ENCODE results near the gene SGMS1. TPM values are rescaled to one million over a fixed set of nuclear protein-coding genes. Genes with fewer than 3 reads are reported as not detected.

SGMS1 gene
- total RNA-seq, 1 donor = 61.2 TPM

DNA sequence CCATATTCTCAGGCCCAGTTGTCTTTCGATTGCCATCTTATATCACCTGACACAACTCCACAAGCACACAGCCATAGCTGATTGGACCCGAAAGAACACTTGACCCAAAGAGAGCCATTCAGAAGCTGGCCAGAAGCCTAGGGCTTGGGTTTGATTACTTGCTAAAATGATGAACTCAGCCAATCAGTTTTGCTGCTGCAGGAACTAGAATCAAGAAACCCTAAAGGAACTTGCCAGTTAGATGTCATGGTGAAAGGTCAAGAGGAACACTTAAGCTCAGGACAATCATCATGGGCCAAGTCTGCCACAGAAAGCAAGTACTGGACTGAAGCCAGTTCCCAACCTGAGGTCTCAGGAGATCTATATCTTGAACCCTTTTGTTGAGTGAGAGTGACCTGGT is 150.0 kb downstream of the SGMS1 start:
- DNase-seq (ENCODE audit: low read depth) = no peak
- TF ChIP-seq CTCF (IDR thresholded peaks at IDR 0.05; ENCODE audit: insufficient read depth, low read length) = no peak

DNA sequence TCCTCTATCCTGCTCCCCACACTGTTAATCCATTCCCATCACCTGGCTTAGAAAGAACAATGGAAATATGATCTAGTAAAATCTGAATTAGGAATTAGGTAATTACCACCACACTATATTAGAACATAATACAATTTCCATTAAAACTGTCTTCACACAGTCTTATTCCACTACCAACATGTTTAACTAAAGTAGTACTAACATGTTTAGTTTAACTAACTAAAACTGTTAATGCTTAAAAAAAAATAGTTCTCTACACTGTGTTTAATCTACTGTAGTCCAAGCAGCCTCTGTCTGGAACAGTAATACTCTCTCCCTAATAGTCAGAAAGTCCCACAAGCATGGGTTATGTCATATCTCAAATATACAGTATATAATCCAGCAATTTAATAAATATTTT is 150.8 kb downstream of the SGMS1 start:
- no peak for DNase-seq (ENCODE audit: low read depth)
- TF ChIP-seq CTCF (IDR thresholded peaks at IDR 0.05; ENCODE audit: insufficient read depth, low read length) = no peak

More for the DNA sequence above, 150.0 kb downstream of the SGMS1 start:
- no peak overlapping the region for H3K4me3 ChIP-seq (ENCODE audit: low read depth, low read length)

DNA sequence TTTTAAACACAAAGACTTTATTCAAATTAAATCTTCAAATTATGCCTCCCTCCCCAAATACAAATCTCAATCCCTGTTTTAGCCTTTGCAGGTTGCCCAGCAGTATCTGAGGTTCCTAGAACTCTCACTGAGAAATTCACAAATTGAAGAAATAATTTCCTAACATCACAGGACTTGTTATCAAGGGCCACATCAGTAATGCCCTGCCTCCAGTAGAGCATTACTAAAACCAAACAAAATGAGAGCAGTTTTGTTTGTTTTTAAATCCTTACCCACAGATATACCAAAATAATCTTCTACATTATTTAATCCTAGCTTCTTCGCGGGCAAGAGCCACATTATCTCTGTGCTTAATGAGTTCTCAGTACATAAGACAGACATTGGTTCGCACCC is 152.2 kb downstream of the SGMS1 start:
- no peak for DNase-seq (ENCODE audit: low read depth)
- TF ChIP-seq CTCF (IDR thresholded peaks at IDR 0.05; ENCODE audit: insufficient read depth, low read length) = no peak
- H3K4me3 ChIP-seq (ENCODE audit: low read depth, low read length) = no peak overlapping the region

More for the DNA sequence above, 150.8 kb downstream of the SGMS1 start:
- no peak overlapping the region for H3K4me3 ChIP-seq (ENCODE audit: low read depth, low read length)

DNA sequence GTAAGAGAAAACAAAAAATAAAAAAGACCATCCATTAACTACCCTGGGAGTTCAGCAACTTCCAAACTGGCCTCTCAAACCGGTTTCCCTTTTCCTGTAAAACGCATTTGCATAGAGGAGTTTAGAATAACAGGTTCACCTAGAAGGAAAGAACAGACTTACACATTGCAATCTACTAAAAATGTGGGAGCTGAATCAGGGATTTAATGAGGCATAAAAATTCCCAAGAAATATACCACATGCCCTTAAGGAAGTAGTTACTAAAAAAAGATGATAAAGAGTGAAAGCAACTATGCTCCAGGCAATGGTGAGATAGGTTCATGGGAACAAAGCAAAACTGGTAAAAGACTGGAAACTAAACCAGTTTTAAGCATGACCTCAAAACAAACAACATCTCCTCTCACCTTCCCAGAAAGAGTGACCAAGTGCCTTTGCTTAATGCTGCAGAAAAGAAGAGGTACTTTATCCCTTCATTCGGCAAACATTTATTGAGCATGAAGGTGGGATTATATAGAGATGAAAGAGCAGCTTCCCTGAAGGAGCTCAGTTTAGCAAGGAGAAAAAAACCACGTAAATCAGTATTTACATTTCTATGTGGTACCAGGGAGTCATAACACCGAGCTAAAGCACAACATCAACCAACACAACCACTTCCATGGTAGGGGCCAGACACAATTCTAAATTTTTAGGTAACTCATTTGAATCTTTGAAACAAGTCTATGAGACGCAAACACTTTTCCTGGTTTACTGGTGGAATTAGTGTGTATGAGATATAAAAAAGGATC is 152.8 kb downstream of the SGMS1 start:
- H3K4me3 ChIP-seq (ENCODE audit: low read depth, low read length) = no peak overlapping the region
- peak; percentile 25 for DNase-seq (ENCODE audit: low read depth)
- no peak for TF ChIP-seq CTCF (IDR thresholded peaks at IDR 0.05; ENCODE audit: insufficient read depth, low read length)

- DNase-seq (ENCODE audit: low read depth) = no peak
- TF ChIP-seq CTCF (IDR thresholded peaks at IDR 0.05; ENCODE audit: insufficient read depth, low read length) = no peak
- H3K4me3 ChIP-seq (ENCODE audit: low read depth, low read length) = no peak overlapping the region
Observed at GRCh38 chr10:50470345-50470744, 153.4 kb downstream of the SGMS1 start.

DNA sequence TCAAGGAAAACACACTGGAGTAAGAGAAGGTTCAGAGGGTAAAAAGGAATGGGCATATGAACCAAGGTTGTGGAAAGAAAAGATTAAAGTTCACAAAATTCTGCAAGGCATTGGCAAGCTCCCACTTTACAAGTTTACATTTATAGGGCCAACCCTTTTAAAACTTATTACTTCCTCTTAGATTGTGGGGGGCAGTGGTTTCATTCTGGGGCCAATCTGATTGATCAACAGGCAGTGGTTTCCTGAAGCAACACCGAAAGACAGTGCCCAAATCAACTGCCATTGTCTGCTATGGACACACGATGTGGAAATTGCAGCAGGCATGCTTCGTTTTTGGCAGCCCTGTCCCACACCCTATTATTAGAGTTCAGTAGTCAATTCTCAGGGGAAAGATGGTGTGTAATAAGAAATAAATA is 154.0 kb downstream of the SGMS1 start:
- TF ChIP-seq CTCF (IDR thresholded peaks at IDR 0.05; ENCODE audit: insufficient read depth, low read length) = no peak
- no peak overlapping the region for H3K4me3 ChIP-seq (ENCODE audit: low read depth, low read length)
- peak; percentile 39 for DNase-seq (ENCODE audit: low read depth)

DNA sequence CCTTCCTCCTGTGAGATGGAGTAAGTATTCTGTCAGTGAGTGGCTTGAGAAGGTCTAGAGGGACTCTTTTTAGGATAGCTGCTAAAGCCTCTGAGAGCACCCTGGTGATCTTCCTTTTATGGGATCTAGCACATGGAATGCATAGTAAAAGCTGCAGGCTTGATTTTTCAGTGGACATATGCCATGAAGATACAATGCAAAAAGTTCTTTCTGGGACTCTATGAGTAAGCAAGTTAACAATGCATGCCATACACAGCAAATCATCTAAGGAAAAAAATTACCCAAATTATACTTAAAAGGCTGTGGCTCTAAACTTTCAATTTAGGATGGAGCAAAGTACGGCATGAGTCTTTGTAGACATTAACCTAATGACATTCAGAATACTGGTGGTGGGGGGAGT is 154.5 kb downstream of the SGMS1 start:
- DNase-seq (ENCODE audit: low read depth) = peak; percentile 69
- H3K4me3 ChIP-seq (ENCODE audit: low read depth, low read length) = no peak overlapping the region

More for the DNA sequence above, 154.5 kb downstream of the SGMS1 start:
- no peak for TF ChIP-seq CTCF (IDR thresholded peaks at IDR 0.05; ENCODE audit: insufficient read depth, low read length)

All from fibroblast of the aortic adventitia (primary cell).